ENCODE measurements around the gene PEAK1.

PEAK1 gene

GRCh38 chr15:77419836-77420609 is at the start of gene PEAK1:
TSS of gene PEAK1 (minus strand) at chr15:77420104. CDS start at chr15:77181926, 238,178 bp downstream.
- peak; percentile 100 for DNase-seq

GRCh38 chr15:77468896-77469295 is 49.0 kb upstream of the PEAK1 start:
- DNase-seq = no peak

- no peak for DNase-seq
Observed at GRCh38 chr15:77466521-77466920, 46.6 kb upstream of the PEAK1 start.

- DNase-seq = no peak
Observed at GRCh38 chr15:77464129-77464865, 44.4 kb upstream of the PEAK1 start.

- no peak for DNase-seq
Observed at GRCh38 chr15:77461486-77461885, 41.6 kb upstream of the PEAK1 start.

GRCh38 chr15:77459031-77459430 is 39.1 kb upstream of the PEAK1 start:
- DNase-seq = no peak

GRCh38 chr15:77457905-77458265 is 38.0 kb upstream of the PEAK1 start:
- DNase-seq = no peak

- DNase-seq = no peak
Observed at GRCh38 chr15:77457191-77457904, 37.4 kb upstream of the PEAK1 start.

GRCh38 chr15:77456746-77457145 is 36.8 kb upstream of the PEAK1 start:
- no peak for DNase-seq

GRCh38 chr15:77455696-77456321 is 35.9 kb upstream of the PEAK1 start:
- DNase-seq = no peak

GRCh38 chr15:77454951-77455350 is 35.0 kb upstream of the PEAK1 start:
- no peak for DNase-seq

GRCh38 chr15:77454265-77454664 is 34.4 kb upstream of the PEAK1 start:
- DNase-seq = no peak

GRCh38 chr15:77446840-77447390 is 27.0 kb upstream of the PEAK1 start:
- no peak for DNase-seq

GRCh38 chr15:77440378-77440999 is 20.6 kb upstream of the PEAK1 start:
- no peak for DNase-seq

GRCh38 chr15:77437264-77437663 is 17.4 kb upstream of the PEAK1 start:
- no peak for DNase-seq

- DNase-seq = no peak
Observed at GRCh38 chr15:77436822-77437221, 16.9 kb upstream of the PEAK1 start.

GRCh38 chr15:77430652-77431051 is 10.7 kb upstream of the PEAK1 start:
- DNase-seq = no peak

GRCh38 chr15:77430213-77430612 is 10.3 kb upstream of the PEAK1 start:
- DNase-seq = no peak

GRCh38 chr15:77426871-77427270 is 7.0 kb upstream of the PEAK1 start:
- DNase-seq = no peak

- DNase-seq = no peak
Observed at GRCh38 chr15:77426377-77426776, 6.5 kb upstream of the PEAK1 start.

GRCh38 chr15:77425104-77425503 is 5.2 kb upstream of the PEAK1 start:
- DNase-seq = no peak

GRCh38 chr15:77421370-77421700 is 1.4 kb upstream of the PEAK1 start:
- DNase-seq = no peak

Measured in stimulated activated CD4-positive, alpha-beta T cell treated with anti-CD3 and anti-CD28 coated beads, Interleukin-2, amount 100 ng/mL, for 24 hours (primary cell).